Effector CD4-positive, alpha-beta T cell (primary cell): ENCODE data around the gene TRIM46.
"Not testable (repeated sequence)": the region's sequence is repeated elsewhere in the genome, so short reads cannot be mapped to it uniquely, and the experiment has no call there.

Experiments
- DNase-seq: peaks from one replicate; pipeline ENCODE4 v3.0.0-alpha.2; 2020

Gene TRIM46

GRCh38 chr1:155187456-155187891, 13.8 kb downstream of the TRIM46 start:
- DNase-seq = no peak

- DNase-seq = no peak
Measured at GRCh38 chr1:155188268-155188667, 14.6 kb downstream of the TRIM46 start.

- not testable (repeated sequence) for DNase-seq
Measured at GRCh38 chr1:155189926-155190325, 16.3 kb downstream of the TRIM46 start.

GRCh38 chr1:155191904-155192303, 18.3 kb downstream of the TRIM46 start:
- DNase-seq = no peak

- DNase-seq = no peak
Measured at GRCh38 chr1:155192346-155193274, 19.0 kb downstream of the TRIM46 start.

- peak; percentile 53 for DNase-seq
Measured at GRCh38 chr1:155193275-155193990, 19.8 kb downstream of the TRIM46 start.

GRCh38 chr1:155193991-155194240, 20.3 kb downstream of the TRIM46 start:
- DNase-seq = not testable (repeated sequence)

GRCh38 chr1:155195201-155196102, 21.8 kb downstream of the TRIM46 start:
- DNase-seq = no peak

- DNase-seq = no peak
Measured at GRCh38 chr1:155196103-155196892, 22.6 kb downstream of the TRIM46 start.

- DNase-seq = no peak
Measured at GRCh38 chr1:155196893-155197638, 23.4 kb downstream of the TRIM46 start.

GRCh38 chr1:155197901-155198546, 24.4 kb downstream of the TRIM46 start:
- DNase-seq = no peak

- DNase-seq = no peak
Measured at GRCh38 chr1:155198547-155198906, 24.9 kb downstream of the TRIM46 start.

GRCh38 chr1:155199792-155200191, 26.1 kb downstream of the TRIM46 start:
- no peak for DNase-seq

- DNase-seq = no peak
Measured at GRCh38 chr1:155200920-155201319, 27.3 kb downstream of the TRIM46 start.

- DNase-seq = no peak
Measured at GRCh38 chr1:155202198-155202597, 28.5 kb downstream of the TRIM46 start.

GRCh38 chr1:155202731-155203515, 29.3 kb downstream of the TRIM46 start:
- no peak for DNase-seq

GRCh38 chr1:155205035-155205434, 31.4 kb downstream of the TRIM46 start:
- DNase-seq = no peak

GRCh38 chr1:155205969-155206593, 32.4 kb downstream of the TRIM46 start:
- no peak for DNase-seq
